Measurements from ENCODE around the gene ACBD4.

The ACBD4 gene

DNA sequence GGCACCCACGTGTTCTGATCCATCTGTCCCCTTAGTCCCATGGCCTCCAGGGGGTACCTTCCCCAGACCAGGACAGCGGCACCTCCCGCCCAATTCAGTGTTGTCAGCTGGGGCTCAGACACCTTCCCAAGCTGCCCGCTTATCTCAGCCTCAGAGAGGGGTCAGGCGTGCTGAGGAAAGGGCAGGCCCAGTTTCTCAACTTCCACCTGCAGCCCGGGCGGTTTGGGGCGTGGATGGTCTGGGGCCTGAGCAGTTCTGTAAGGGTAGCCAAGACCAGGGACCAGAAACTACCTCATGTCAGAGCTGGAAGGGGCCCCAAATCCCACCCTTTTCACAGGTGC is 8.3 kb upstream of the ACBD4 start:
- Histone ChIP-seq H3K27me3 (no peaks in the 10 kb centered on the region), H3K9me3 (no peaks in the 10 kb centered on the region), H3K4me1 (peaks cover 21% of the 10 kb centered on the region), H3K27ac (no peak overlapping the region), H3K4me3 (no peak overlapping the region), H3K4me2 (no peak overlapping the region), H3K36me3 (no peaks in the 10 kb centered on the region), H4K20me1 (no peaks in the 10 kb centered on the region), H3K9ac (no peak overlapping the region)
- no peak for TF ChIP-seq Cebpa-rat (IDR thresholded peaks at IDR 0.05)

DNA sequence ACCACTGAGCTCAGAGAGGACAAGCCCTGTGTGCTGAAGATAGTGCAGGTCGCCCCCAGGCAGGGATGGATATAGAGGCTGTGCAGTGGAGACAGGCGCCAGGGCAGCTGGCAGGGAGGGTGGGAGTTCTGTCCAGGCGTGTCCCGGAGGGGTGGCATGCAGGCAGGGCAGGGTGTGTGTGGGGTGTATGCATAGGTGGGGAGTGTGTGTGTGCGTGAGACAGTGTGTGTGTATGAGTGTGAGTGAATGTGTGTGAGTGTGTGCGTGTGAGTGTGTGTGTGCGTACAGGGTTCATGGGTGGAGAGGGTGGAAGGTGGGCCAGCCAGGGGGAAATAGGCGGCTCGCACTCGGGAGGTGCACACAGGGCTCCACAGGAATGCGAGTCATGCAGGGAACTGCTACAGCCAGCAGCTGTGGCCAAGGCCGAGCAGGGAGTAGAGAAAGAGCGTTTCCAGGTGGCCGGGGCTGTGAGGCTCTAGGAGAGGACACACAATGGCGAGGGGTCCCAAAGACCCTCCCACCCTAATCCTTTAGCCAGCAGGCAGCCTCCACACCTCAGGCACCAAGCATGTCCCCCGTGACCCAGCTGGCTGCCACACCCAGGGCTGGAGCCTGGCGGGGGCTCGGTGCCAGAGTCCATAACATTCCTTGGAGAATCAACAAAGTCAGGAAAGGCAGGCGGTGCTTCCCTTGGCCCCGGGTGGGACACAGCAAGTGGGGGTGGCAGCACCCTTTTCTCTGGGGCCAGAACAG is 7.8 kb upstream of the ACBD4 start:
- no peak overlapping the region for H3K9ac ChIP-seq
- H3K36me3 ChIP-seq: no peaks in the 10 kb centered on the region
- no peaks in the 10 kb centered on the region for H3K9me3 ChIP-seq
- H3K4me1 ChIP-seq: peaks cover 22% of the 10 kb centered on the region
- H3K27ac ChIP-seq: no peak overlapping the region
- H4K20me1 ChIP-seq: no peaks in the 10 kb centered on the region
- H3K4me2 ChIP-seq: no peak overlapping the region
- no peak for TF ChIP-seq Cebpa-rat (IDR thresholded peaks at IDR 0.05)
- no peaks in the 10 kb centered on the region for H3K27me3 ChIP-seq
- H3K4me3 ChIP-seq: no peak overlapping the region

DNA sequence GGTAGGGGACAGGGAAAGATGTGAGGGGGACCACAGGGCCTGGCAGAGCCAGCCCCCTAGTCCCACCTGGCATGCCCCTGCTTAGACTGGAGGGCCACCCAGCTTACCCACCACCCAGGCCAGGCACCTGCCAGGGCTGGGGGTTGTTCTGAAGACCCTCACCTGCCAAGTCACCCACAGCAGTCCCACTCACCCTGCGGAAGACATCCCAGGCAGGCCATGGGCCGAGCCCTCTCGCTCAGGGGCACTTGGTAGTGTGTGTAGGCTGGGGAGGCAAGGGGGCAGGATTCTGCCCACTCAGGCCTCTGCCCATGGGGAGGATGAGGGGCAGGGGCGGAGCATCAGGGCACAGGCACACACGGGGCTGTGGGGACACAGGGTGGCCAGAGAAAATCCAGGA is 7.2 kb upstream of the ACBD4 start:
- no peak overlapping the region for H3K4me2 ChIP-seq
- no peak overlapping the region for H3K27ac ChIP-seq
- no peak for TF ChIP-seq Cebpa-rat (IDR thresholded peaks at IDR 0.05)
- no peaks in the 10 kb centered on the region for H3K36me3 ChIP-seq
- H3K4me3 ChIP-seq: no peak overlapping the region
- H3K4me1 ChIP-seq: peaks cover 24% of the 10 kb centered on the region
- H3K27me3 ChIP-seq: no peaks in the 10 kb centered on the region
- H3K9me3 ChIP-seq: no peaks in the 10 kb centered on the region
- H3K9ac ChIP-seq: no peak overlapping the region
- H4K20me1 ChIP-seq: no peaks in the 10 kb centered on the region

DNA sequence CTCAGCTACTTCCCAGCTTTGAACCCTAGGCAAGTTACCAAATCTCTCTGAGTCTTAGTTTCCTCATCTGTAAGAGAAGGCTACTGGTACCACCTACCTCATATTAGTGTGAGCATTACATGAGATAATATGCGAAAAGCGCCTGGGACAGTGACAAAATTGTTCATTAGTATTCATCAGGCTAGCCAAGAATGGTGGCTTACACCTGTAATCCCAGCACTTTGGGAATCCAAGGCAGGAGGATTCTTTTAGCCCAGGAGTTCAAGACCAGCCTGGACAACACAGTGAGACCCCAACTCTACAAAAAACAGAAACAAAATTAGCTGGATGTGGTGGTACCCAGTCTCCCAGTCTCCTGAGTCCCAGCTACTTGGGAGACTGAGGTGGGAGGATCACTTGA is 6.5 kb upstream of the ACBD4 start:
- TF ChIP-seq Cebpa-rat (IDR thresholded peaks at IDR 0.05): no peak
- Histone ChIP-seq H3K27me3 (no peaks in the 10 kb centered on the region), H3K4me1 (peaks cover 18% of the 10 kb centered on the region), H3K27ac (no peak overlapping the region), H3K36me3 (no peaks in the 10 kb centered on the region), H3K9me3 (no peaks in the 10 kb centered on the region), H3K4me3 (no peak overlapping the region), H3K4me2 (no peak overlapping the region), H3K9ac (no peak overlapping the region), H4K20me1 (no peaks in the 10 kb centered on the region)

DNA sequence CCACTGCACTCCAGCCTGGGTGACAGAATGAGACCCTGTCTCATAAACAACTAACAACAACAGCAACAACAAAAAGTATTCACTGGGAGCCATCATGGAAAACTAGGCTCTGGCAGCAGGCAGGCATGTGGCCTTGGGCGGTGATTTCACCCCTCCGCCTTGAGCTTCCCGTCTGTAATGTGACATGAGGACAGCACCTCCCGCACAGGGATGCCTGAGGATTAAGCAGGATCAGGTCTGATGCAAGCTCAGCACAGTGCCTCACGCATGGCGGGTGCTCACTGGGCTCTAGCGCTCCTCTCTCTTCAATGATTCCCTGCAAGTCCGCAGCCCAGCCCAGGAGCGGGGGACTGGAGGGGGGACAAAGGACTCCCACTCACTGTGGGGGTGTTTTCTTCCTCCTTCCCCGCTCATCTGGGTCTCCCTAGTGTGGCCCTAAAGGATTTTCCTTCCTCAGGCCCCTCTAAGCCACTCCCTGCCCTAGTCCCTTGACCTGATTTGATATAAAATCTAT is 6.0 kb upstream of the ACBD4 start:
- Histone ChIP-seq H3K4me1 (peaks cover 13% of the 10 kb centered on the region), H4K20me1 (no peaks in the 10 kb centered on the region), H3K4me2 (no peak overlapping the region), H3K27me3 (no peaks in the 10 kb centered on the region), H3K9me3 (no peaks in the 10 kb centered on the region), H3K27ac (no peak overlapping the region), H3K36me3 (no peaks in the 10 kb centered on the region), H3K9ac (no peak overlapping the region), H3K4me3 (no peak overlapping the region)
- no peak for TF ChIP-seq Cebpa-rat (IDR thresholded peaks at IDR 0.05)

DNA sequence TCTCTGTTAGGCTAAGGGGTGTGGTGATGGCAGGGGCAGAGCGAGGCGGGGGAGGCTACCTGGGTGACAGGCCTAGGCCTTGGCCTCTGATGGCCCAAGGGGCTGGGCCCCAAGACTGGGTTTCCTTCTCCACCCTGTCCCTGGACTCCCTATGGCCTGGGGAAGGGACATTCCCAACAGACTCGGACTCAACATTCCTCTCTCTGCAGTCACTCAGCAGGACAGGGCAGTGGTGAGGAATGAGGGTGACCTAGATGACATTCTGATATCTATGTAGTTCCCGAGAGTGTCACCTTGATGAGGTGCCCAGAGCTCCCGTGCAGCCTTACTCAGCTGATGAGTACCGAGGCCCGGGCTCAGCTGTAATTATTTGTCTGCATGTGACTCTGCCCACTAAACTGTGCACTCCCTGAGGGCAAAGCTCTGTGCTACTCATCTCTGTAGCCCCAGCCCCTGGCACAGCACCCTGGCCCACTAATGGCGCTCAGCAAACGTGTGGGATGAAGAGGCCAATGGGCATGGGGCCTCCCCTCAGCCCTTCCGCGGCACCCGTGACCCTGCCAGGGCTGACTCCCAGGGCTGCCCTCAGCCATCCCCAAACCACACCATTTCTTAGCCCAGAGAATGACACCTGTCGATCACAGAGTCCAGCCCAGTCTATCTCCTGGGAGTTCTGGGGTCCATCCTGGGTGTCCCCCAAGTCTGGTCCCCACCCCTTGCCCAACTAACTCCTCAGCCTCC is 5.4 kb upstream of the ACBD4 start:
- no peak for TF ChIP-seq Cebpa-rat (IDR thresholded peaks at IDR 0.05)
- H3K9ac ChIP-seq: no peak overlapping the region

DNA sequence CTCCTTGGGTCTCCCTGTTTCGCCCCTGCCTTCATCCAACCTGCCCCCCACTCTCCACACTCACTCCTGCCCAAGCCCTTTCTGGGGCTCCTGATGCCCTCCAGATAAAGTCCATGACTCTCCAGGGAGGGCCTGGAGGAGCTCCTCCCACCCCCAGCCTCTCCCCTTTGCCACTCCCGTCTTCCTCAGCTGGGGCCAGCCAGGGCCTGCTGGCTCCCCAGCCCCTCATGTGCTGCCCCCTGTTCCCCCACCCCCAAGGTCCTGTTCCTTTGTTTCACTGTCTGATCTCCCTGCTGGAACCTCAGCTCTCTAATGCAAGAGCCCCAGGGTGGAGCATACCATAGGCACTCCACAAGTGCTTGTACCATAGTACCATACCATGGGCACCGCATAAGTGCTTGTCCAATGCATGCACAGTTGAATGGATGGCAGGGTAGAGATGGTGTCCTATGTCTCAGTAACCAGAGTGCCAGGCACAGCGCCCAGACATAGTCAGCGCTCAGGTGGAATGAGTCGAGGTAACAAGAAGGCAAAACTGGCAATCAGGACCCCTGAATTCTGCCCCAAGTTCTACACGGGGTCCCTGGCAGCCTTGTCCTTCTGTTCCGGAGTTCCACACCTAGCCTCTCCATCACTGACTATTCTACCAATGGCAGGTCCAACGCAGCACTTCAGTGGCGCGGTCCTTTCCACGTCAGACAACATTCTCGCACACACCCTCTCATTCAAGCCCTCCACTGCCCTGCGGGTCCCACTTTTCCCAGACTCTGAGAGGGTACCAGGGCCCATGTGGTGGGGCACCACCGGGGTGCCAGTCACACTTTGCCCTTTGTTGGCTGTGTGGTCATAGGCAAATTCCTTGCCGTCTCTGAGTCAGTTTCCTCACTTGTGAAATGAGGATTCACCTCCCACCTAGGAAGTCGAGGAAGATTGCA is 4.5 kb upstream of the ACBD4 start:
- Histone ChIP-seq H4K20me1 (no peaks in the 10 kb centered on the region), H3K4me2 (peak overlapping the region; percentile 100; the same call in 1 of the 2 replicates), H3K4me1 (peaks cover 17% of the 10 kb centered on the region), H3K27me3 (no peaks in the 10 kb centered on the region), H3K9me3 (no peaks in the 10 kb centered on the region), H3K36me3 (no peaks in the 10 kb centered on the region), H3K9ac (no peak overlapping the region), H3K27ac (no peak overlapping the region), H3K4me3 (no peak overlapping the region)
- TF ChIP-seq Cebpa-rat (IDR thresholded peaks at IDR 0.05): no peak

More for the DNA sequence above, 5.4 kb upstream of the ACBD4 start:
- no peak overlapping the region for H3K4me2 ChIP-seq
- H3K4me1 ChIP-seq: peaks cover 13% of the 10 kb centered on the region
- no peaks in the 10 kb centered on the region for H4K20me1 ChIP-seq
- no peaks in the 10 kb centered on the region for H3K36me3 ChIP-seq
- H3K27me3 ChIP-seq: no peaks in the 10 kb centered on the region
- H3K27ac ChIP-seq: no peak overlapping the region
- no peaks in the 10 kb centered on the region for H3K9me3 ChIP-seq
- H3K4me3 ChIP-seq: no peak overlapping the region

DNA sequence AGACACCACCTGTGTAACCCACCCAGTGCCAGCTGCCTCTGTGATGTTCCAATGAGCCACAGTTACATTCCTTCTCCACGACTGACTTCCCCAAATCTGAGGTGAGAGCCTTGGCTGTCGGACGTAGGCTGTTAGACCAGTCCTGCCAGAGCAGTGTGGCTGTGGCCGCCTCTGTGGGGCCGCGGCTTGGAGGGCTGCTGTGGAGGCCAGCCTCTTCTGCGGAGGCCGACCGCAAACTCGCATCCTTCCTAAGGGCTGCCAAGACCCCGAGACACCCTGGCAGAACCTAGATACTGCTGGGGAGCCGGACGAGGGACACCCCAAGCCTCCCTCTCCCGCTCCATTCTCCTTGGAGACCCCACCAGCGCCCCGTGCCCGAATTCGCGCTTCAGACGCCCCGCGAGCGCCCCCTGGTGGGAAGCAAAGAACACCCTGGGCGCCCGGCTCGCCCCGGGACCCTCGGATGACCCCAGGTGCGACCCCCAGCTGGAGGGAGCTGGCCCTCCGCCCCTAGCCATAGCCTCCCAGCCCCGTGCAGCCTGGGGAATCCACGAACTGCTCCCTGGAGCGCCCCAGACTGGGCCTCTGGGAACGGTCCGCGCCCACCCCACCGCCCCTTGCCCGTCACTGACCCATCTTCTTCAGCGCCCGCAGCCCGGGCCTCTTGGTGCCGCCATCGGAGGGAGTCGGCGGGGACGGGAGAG is 3.7 kb upstream of the ACBD4 start:
- no peaks in the 10 kb centered on the region for H3K36me3 ChIP-seq
- peak overlapping the region; percentile 80 for H3K9ac ChIP-seq
- peak overlapping the region; percentile 100 for H3K4me2 ChIP-seq
- no peak overlapping the region for H3K27ac ChIP-seq
- H3K4me1 ChIP-seq: peaks cover 25% of the 10 kb centered on the region
- no peaks in the 10 kb centered on the region for H3K9me3 ChIP-seq
- no peaks in the 10 kb centered on the region for H4K20me1 ChIP-seq
- H3K4me3 ChIP-seq: peak overlapping the region; percentile 82
- no peaks in the 10 kb centered on the region for H3K27me3 ChIP-seq
- no peak for TF ChIP-seq Cebpa-rat (IDR thresholded peaks at IDR 0.05)

DNA sequence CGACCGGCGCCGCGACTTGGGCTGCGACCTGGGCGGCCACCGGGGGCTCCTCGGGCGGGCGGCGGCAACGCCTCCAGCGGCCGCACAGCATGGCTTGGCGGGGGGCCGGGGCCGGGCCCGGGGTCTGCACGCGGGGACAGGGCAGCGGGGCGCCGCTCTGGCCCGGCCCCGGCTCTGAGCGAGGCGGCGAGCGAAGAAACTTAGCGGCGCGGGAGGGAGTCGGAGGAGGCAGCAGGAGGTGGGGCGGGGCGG is 3.2 kb upstream of the ACBD4 start, which contains the start of gene PLCD3:
PLCD3 (minus strand) TSS at position 196 of the 252 bp plus-strand sequence; CDS start at position 91, 105 bp downstream.
- no peaks in the 10 kb centered on the region for H3K27me3 ChIP-seq
- peak within 1 kb of the TSS; percentile 100 for H3K4me2 ChIP-seq
- H3K27ac ChIP-seq: peak within 1 kb of the TSS; percentile 62
- TF ChIP-seq Cebpa-rat (IDR thresholded peaks at IDR 0.05): no peak
- H3K9ac ChIP-seq: peak within 1 kb of the TSS; percentile 80
- no peaks in the 10 kb centered on the region for H3K36me3 ChIP-seq
- H4K20me1 ChIP-seq: no peaks in the 10 kb centered on the region
- peaks cover 29% of the 10 kb centered on the region for H3K4me1 ChIP-seq
- H3K4me3 ChIP-seq: peak within 1 kb of the TSS; percentile 82
- no peaks in the 10 kb centered on the region for H3K9me3 ChIP-seq
